DOHH2 (cell line): Measurements from ENCODE around the gene ARHGAP8.

Source experiments
- CTCF ChIP-seq: fragments of 200-600 bp; sonication (generic); IDR thresholded peaks from one replicate; pipeline ENCODE4 v1.5.1; 2014; ENCODE audit warnings: antibody characterized with exemption, mild to moderate bottlenecking, low read depth, low read length; ENCODE audit not compliant: poor library complexity, severe bottlenecking
- EZH2phosphoT487 ChIP-seq: fragments of 200-600 bp; sonication (generic); IDR thresholded peaks from 2 replicates; pipeline ENCODE4 v1.6.1; 2017; ENCODE audit warnings: borderline replicate concordance, mild to moderate bottlenecking, antibody characterized with exemption, low read length, moderate library complexity, mixed read lengths

- TF ChIP-seq CTCF (no peak), EZH2phosphoT487 (no peak)
These were observed 28.6 kb upstream of the ARHGAP8 start for GRCh38 chr22:44723801-44724200.
